ENCODE results near the gene ADAM12.

DNA sequence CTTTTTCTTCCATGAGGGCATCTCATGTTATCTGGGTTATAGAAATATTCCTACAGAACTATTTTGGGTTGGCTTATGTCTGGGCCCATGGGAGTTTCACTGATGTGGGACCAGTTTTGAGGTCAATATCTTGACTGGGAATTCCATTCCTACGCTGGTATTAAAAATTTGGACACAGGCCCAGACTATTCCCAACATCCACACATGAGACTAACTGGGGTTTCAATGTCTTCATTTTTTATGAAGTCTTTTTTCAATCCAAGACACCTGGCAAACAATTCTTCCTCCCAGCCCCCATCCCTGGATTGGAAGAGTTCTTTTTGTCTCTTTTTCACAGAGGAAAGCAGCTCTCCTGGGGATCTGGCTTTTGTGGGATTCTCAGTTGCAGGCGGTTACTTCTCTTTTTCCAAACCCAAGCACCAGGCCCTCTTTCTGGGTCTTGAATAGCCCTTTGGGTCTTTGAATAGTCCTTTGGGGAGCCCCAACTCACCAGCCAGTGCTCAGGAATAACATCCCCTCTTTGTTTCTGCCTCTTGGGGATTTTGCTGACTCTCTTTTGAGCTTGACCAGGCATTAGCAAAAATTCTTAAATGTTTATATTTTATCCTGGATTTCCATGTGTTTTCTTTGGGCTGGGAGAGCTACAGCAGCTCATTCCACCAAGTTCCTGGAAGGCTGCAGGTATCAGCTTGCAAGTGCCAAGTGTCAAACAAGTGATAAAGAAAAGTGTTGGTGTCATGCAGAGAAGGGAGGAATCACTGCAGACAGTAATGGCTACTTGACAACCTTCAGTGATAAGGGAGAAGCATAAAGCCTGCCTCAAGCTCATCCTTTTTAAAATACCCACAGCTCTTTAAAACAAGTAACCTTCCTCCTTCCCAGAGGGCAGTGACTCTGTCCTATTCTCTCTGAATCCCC, 234.3 kb downstream of the ADAM12 start:
- TF ChIP-seq, protein P1, sequence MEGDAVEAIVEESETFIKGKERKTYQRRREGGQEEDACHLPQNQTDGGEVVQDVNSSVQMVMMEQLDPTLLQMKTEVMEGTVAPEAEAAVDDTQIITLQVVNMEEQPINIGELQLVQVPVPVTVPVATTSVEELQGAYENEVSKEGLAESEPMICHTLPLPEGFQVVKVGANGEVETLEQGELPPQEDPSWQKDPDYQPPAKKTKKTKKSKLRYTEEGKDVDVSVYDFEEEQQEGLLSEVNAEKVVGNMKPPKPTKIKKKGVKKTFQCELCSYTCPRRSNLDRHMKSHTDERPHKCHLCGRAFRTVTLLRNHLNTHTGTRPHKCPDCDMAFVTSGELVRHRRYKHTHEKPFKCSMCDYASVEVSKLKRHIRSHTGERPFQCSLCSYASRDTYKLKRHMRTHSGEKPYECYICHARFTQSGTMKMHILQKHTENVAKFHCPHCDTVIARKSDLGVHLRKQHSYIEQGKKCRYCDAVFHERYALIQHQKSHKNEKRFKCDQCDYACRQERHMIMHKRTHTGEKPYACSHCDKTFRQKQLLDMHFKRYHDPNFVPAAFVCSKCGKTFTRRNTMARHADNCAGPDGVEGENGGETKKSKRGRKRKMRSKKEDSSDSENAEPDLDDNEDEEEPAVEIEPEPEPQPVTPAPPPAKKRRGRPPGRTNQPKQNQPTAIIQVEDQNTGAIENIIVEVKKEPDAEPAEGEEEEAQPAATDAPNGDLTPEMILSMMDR (IDR thresholded peaks at IDR 0.05): no peak
- TF ChIP-seq EZH2 (IDR thresholded peaks at IDR 0.05): no peak
